Astrocyte (in vitro differentiated cells and primary cell): Measurements from ENCODE around the gene MED13. TPM values are rescaled to one million over a fixed set of nuclear protein-coding genes. Genes with fewer than 3 reads are reported as not detected.
"Not testable (repeated sequence)": the region's sequence is repeated elsewhere in the genome, so short reads cannot be mapped to it uniquely, and the experiment has no call there.

Source experiments
- DNase-seq: peaks from one replicate; pipeline ENCODE4 v3.0.0-alpha.2; 2010; ENCODE audit warnings: low read depth
- FAIRE-seq: peaks from 2 replicates; lab custom pipeline; 2011; peaks lifted over from hg19 to GRCh38; lab: Jason Lieb, UNC
- H2AFZ ChIP-seq: 2 replicates; pipeline ENCODE4 v1.6.0; 2012; ENCODE audit warnings: low read depth, low read length, inconsistent platforms
- H3K27ac ChIP-seq: 2 replicates; pipeline ENCODE4 v1.5.1; 2011; ENCODE audit warnings: low read depth, low read length, inconsistent platforms
- H3K27me3 ChIP-seq: 2 replicates; pipeline ENCODE4 v1.6.0; 2011; ENCODE audit warnings: low read length, inconsistent platforms; ENCODE audit not compliant: insufficient read depth
- H3K36me3 ChIP-seq: 2 replicates; pipeline ENCODE4 v1.5.1; 2011; ENCODE audit warnings: low read length, inconsistent platforms; ENCODE audit not compliant: insufficient read depth
- H3K4me1 ChIP-seq: 2 replicates; pipeline ENCODE4 v1.5.1; 2011; ENCODE audit warnings: low read length, inconsistent platforms; ENCODE audit not compliant: insufficient read depth
- H3K4me2 ChIP-seq: 2 replicates; pipeline ENCODE4 v1.6.0; 2012; ENCODE audit warnings: low read length, inconsistent platforms
- H3K4me3 ChIP-seq: 2 replicates; pipeline ENCODE4 v1.5.1; 2011; ENCODE audit warnings: low read depth, mild to moderate bottlenecking, low read length, inconsistent platforms; ENCODE audit not compliant: insufficient read depth
- H3K79me2 ChIP-seq: 2 replicates; pipeline ENCODE4 v1.6.0; 2012; ENCODE audit warnings: mild to moderate bottlenecking, low read length, inconsistent platforms; ENCODE audit not compliant: insufficient read depth
- H3K9ac ChIP-seq: 2 replicates; pipeline ENCODE4 v1.6.0; 2012; ENCODE audit warnings: mild to moderate bottlenecking, low read length, inconsistent platforms
- H3K9me3 ChIP-seq: 2 replicates; pipeline ENCODE4 v1.5.1; 2012; ENCODE audit warnings: low read depth, mild to moderate bottlenecking, low read length, inconsistent platforms; ENCODE audit not compliant: insufficient read depth
- H4K20me1 ChIP-seq: 2 replicates; pipeline ENCODE4 v1.6.0; 2012; ENCODE audit warnings: low read length, inconsistent platforms; ENCODE audit not compliant: insufficient read depth
- H3K27ac Mint-ChIP-seq: one replicate; pipeline ENCODE4 v1.8.0; 2021; ENCODE audit warnings: mild to moderate bottlenecking, mixed read lengths; ENCODE audit not compliant: unreplicated experiment
- H3K27me3 Mint-ChIP-seq: one replicate; pipeline ENCODE4 v1.8.0; 2021; ENCODE audit warnings: low read depth, mixed read lengths; ENCODE audit not compliant: unreplicated experiment
- H3K36me3 Mint-ChIP-seq: one replicate; pipeline ENCODE4 v1.8.0; 2021; ENCODE audit warnings: low read depth, mixed read lengths; ENCODE audit not compliant: unreplicated experiment
- H3K4me1 Mint-ChIP-seq: one replicate; pipeline ENCODE4 v1.8.0; 2021; ENCODE audit warnings: low read depth, mixed read lengths; ENCODE audit not compliant: unreplicated experiment
- H3K4me3 Mint-ChIP-seq: one replicate; pipeline ENCODE4 v1.8.0; 2021; ENCODE audit warnings: mild to moderate bottlenecking, moderate library complexity, mixed read lengths; ENCODE audit not compliant: unreplicated experiment
- H3K9me3 Mint-ChIP-seq: one replicate; pipeline ENCODE4 v1.8.0; 2021; ENCODE audit warnings: mild to moderate bottlenecking, mixed read lengths; ENCODE audit not compliant: unreplicated experiment
- CTCF ChIP-seq: IDR thresholded peaks from 2 replicates; pipeline ENCODE4 v1.5.1; 2011; ENCODE audit warnings: low read depth, mild to moderate bottlenecking, inconsistent platforms, low read length, moderate library complexity; ENCODE audit not compliant: insufficient read depth
- EZH2 ChIP-seq: IDR thresholded peaks from 2 replicates; pipeline ENCODE4 v1.6.1; 2012; ENCODE audit warnings: mild to moderate bottlenecking, low read length, inconsistent platforms; ENCODE audit not compliant: insufficient read depth
- total RNA-seq: library from RNA; stranded (reverse); gene quantifications from 2 replicates; pipeline ENCODE4 v1.2.1, GENCODE V29; 2021

The MED13 gene
- total RNA-seq, 1 donor from 2014 or later: 55.0 TPM

- H3K27ac Mint-ChIP-seq: no peak overlapping the region
- H3K4me3 Mint-ChIP-seq: no peak overlapping the region
- Histone ChIP-seq H3K36me3 (peaks cover under 1% of the 10 kb centered on the region), H3K9ac (no peak overlapping the region), H3K9me3 (no peaks in the 10 kb centered on the region), H3K27me3 (no peaks in the 10 kb centered on the region), H3K4me2 (no peak overlapping the region), H2AFZ (no peak overlapping the region), H4K20me1 (peaks cover 68% of the 10 kb centered on the region), H3K79me2 (peaks cover 89% of the 10 kb centered on the region), H3K4me3 (no peak overlapping the region), H3K4me1 (peaks cover 14% of the 10 kb centered on the region), H3K27ac (no peak overlapping the region)
- peaks cover 9% of the 10 kb centered on the region for H3K4me1 Mint-ChIP-seq
- peaks cover 10% of the 10 kb centered on the region for H3K36me3 Mint-ChIP-seq
- no peak for FAIRE-seq
- no peak for DNase-seq
- H3K27me3 Mint-ChIP-seq: no peaks in the 10 kb centered on the region
- no peaks in the 10 kb centered on the region for H3K9me3 Mint-ChIP-seq
- TF ChIP-seq CTCF (no peak), EZH2 (no peak)
These were observed 64.9 kb downstream of the MED13 start for GRCh38 chr17:62000186-62000585.

GRCh38 chr17:61998534-61998933 is 66.5 kb downstream of the MED13 start:
- Histone ChIP-seq H3K9ac (peak overlapping the region; percentile 5), H4K20me1 (peaks cover 54% of the 10 kb centered on the region), H3K4me1 (peaks cover 14% of the 10 kb centered on the region), H3K79me2 (peaks cover 77% of the 10 kb centered on the region), H3K27ac (peak overlapping the region; percentile 74), H3K4me2 (peak overlapping the region; percentile 24)
- not testable (repeated sequence) for H3K4me3 ChIP-seq, H3K9me3 ChIP-seq, H3K27ac Mint-ChIP-seq, H3K36me3 Mint-ChIP-seq, H3K4me1 Mint-ChIP-seq, H3K36me3 ChIP-seq, FAIRE-seq, H3K27me3 ChIP-seq, H2AFZ ChIP-seq, H3K4me3 Mint-ChIP-seq, H3K27me3 Mint-ChIP-seq, H3K9me3 Mint-ChIP-seq, DNase-seq

GRCh38 chr17:61997664-61998063 is 67.4 kb downstream of the MED13 start:
- no peak overlapping the region for H3K4me3 ChIP-seq
- peak overlapping the region; percentile 1 for H3K9ac ChIP-seq
- Mint-ChIP-seq H3K4me3 (no peak overlapping the region), H3K36me3 (peaks cover 7% of the 10 kb centered on the region), H3K27me3 (no peaks in the 10 kb centered on the region), H3K4me1 (peaks cover 9% of the 10 kb centered on the region), H3K27ac (no peak overlapping the region), H3K9me3 (no peaks in the 10 kb centered on the region)
- H3K4me2 ChIP-seq: peak overlapping the region; percentile 25
- TF ChIP-seq CTCF (no peak), EZH2 (no peak)
- H4K20me1 ChIP-seq: peaks cover 45% of the 10 kb centered on the region
- FAIRE-seq: no peak
- no peaks in the 10 kb centered on the region for H3K9me3 ChIP-seq
- DNase-seq: peak; percentile 62
- H3K27me3 ChIP-seq: no peaks in the 10 kb centered on the region
- H3K27ac ChIP-seq: peak overlapping the region; percentile 74
- no peak overlapping the region for H2AFZ ChIP-seq
- H3K4me1 ChIP-seq: peaks cover 14% of the 10 kb centered on the region
- H3K36me3 ChIP-seq: peaks cover 3% of the 10 kb centered on the region
- H3K79me2 ChIP-seq: peaks cover 70% of the 10 kb centered on the region
